HepG2 (cell line): ENCODE data around the gene WTAP. TPM values are rescaled to one million over a fixed set of nuclear protein-coding genes. Genes with fewer than 3 reads are reported as not detected.

ENCODE experiments used
- ATF7-NPFF ChIP-seq: sonication (generic); formaldehyde crosslinking; IDR thresholded peaks from 2 replicates; pipeline ENCODE4 v1.8.1; 2023; ENCODE audit warnings: mild to moderate bottlenecking, low read depth, missing genetic modification reagents, moderate library complexity
- BCL6 ChIP-seq: IDR thresholded peaks from 2 replicates; pipeline ENCODE4 v1.6.1; 2016; ENCODE audit warnings: missing genetic modification reagents, missing compliant biosample characterization
- HDAC2 ChIP-seq: sonication (generic); formaldehyde crosslinking; IDR thresholded peaks from 2 replicates; pipeline ENCODE4 v1.4.0; 2020; ENCODE audit warnings: missing genetic modification reagents
- HIVEP1 ChIP-seq: sonication (generic); formaldehyde crosslinking; IDR thresholded peaks from 2 replicates; pipeline ENCODE4 v1.4.0; 2020; ENCODE audit warnings: mild to moderate bottlenecking, missing genetic modification reagents
- HNRNPK ChIP-seq: fragments of 200-400 bp; formaldehyde crosslinking; IDR thresholded peaks from 2 replicates; pipeline ENCODE4 v1.6.1; 2018; ENCODE audit warnings: low read length, low read depth, moderate library complexity, mild to moderate bottlenecking; ENCODE audit not compliant: poor library complexity, severe bottlenecking
- LCORL ChIP-seq, 2 experiments: fragments of 450-650 bp in 1 of 2; sonication (generic) in 1 of 2; formaldehyde crosslinking in 1 of 2; IDR thresholded peaks; 2 replicates each; pipeline versions ENCODE4 v1.5.0 to v1.6.1; 2017 to 2020; ENCODE audit warnings: antibody characterized with exemption in 1 of 2, missing genetic modification reagents in 1 of 2
- MATR3 ChIP-seq: sonication (generic); formaldehyde crosslinking; IDR thresholded peaks from 2 replicates; pipeline ENCODE4 v1.4.0; 2020; ENCODE audit warnings: missing genetic modification reagents
- RFXAP ChIP-seq: sonication (generic); formaldehyde crosslinking; IDR thresholded peaks from 2 replicates; pipeline ENCODE4 v1.4.0; 2020; ENCODE audit warnings: missing genetic modification reagents, borderline replicate concordance
- SIX1 ChIP-seq: sonication (generic); formaldehyde crosslinking; IDR thresholded peaks from 2 replicates; pipeline ENCODE4 v1.4.0; 2020; ENCODE audit warnings: missing genetic modification reagents, borderline replicate concordance
- TCF12 ChIP-seq, 2 experiments: fragments of 450-650 bp in 1 of 2; sonication (generic) in 1 of 2; formaldehyde crosslinking in 1 of 2; IDR thresholded peaks; 2 replicates each; pipeline versions ENCODE4 v1.6.1 to v1.8.0; 2017 to 2022; ENCODE audit warnings: antibody characterized with exemption in 1 of 2, mild to moderate bottlenecking in 1 of 2, missing genetic modification reagents in 1 of 2, moderate library complexity in 1 of 2
- TCF7L2 ChIP-seq: IDR thresholded peaks from 2 replicates; pipeline ENCODE4 v1.6.1; 2011; ENCODE audit warnings: mild to moderate bottlenecking, low read depth, low read length, moderate library complexity
- ZEB1 ChIP-seq: IDR thresholded peaks from 2 replicates; pipeline ENCODE4 v1.6.1; 2012; ENCODE audit warnings: mild to moderate bottlenecking, low read depth, inconsistent platforms; ENCODE audit not compliant: insufficient replicate concordance
- ZNF121 ChIP-seq: sonication (generic); formaldehyde crosslinking; IDR thresholded peaks from 2 replicates; pipeline ENCODE4 v1.5.0; 2020; ENCODE audit warnings: mild to moderate bottlenecking, missing genetic modification reagents
- ZNF251 ChIP-seq: sonication (generic); formaldehyde crosslinking; IDR thresholded peaks from 2 replicates; pipeline ENCODE4 v1.9.0; 2021; ENCODE audit warnings: mild to moderate bottlenecking, missing genetic modification reagents
- ZNF30 ChIP-seq: sonication (generic); formaldehyde crosslinking; IDR thresholded peaks from 2 replicates; pipeline ENCODE4 v1.5.0; 2020; ENCODE audit warnings: mild to moderate bottlenecking, missing genetic modification reagents
- ZNF431 ChIP-seq: sonication (generic); formaldehyde crosslinking; IDR thresholded peaks from 2 replicates; pipeline ENCODE4 v1.9.0; 2022; ENCODE audit warnings: missing genetic modification reagents, low read depth, mild to moderate bottlenecking, borderline replicate concordance
- ZNF75D ChIP-seq: sonication (generic); formaldehyde crosslinking; IDR thresholded peaks from 2 replicates; pipeline ENCODE4 v1.8.1; 2023; ENCODE audit warnings: missing genetic modification reagents, mild to moderate bottlenecking, borderline replicate concordance
- polyA plus RNA-seq, 8 experiments: library from polyadenylated mRNA; depleted of rRNA in 3 of 8; stranded (reverse) in 7 of 8; unstranded in 1 of 8; fragments of >200 nt; fragmentation: Illumina TruSeq in 4 of 8; extraction: Trizol in 4 of 8; gene quantifications; 2 replicates each; pipeline versions ENCODE4 v1.2.1 to v1.2.3, GENCODE V29; 2011 to 2016; ENCODE audit warnings: low read depth in 4 of 8, missing spikeins in 1 of 8, mixed read lengths in 1 of 8; ENCODE audit not compliant: insufficient read depth in 1 of 8
- total RNA-seq, 5 experiments: library from RNA; depleted of rRNA; stranded (reverse); fragments of >200 nt; fragmentation: Illumina TruSeq; extraction: Trizol; gene quantifications; 2 replicates each; pipeline ENCODE4 v1.2.3, GENCODE V29; 2016; ENCODE audit warnings: low read depth in 1 of 5
- TF ChIP-seq, protein P1 (sequence below): sonication (generic); formaldehyde crosslinking; IDR thresholded peaks from 2 replicates; pipeline ENCODE4 v1.4.0; 2020; ENCODE audit warnings: missing genetic modification reagents, mild to moderate bottlenecking, borderline replicate concordance
- TF ChIP-seq, protein P2 (sequence below): sonication (generic); formaldehyde crosslinking; IDR thresholded peaks from 2 replicates; pipeline ENCODE4 v1.5.1; 2020; ENCODE audit warnings: missing genetic modification reagents, mild to moderate bottlenecking, borderline replicate concordance
- TF ChIP-seq, protein P3 (sequence below): sonication (generic); formaldehyde crosslinking; IDR thresholded peaks from 2 replicates; pipeline ENCODE4 v1.9.0; 2021; ENCODE audit warnings: missing genetic modification reagents, mild to moderate bottlenecking, borderline replicate concordance
- TF ChIP-seq, protein P4 (sequence below): sonication (generic); formaldehyde crosslinking; IDR thresholded peaks from 2 replicates; pipeline ENCODE4; 2020; ENCODE audit warnings: missing genetic modification reagents, mild to moderate bottlenecking, borderline replicate concordance

Gene WTAP
- total and polyA plus RNA-seq, 2 of the 13 experiments (the other 11 are each of a cell fraction or from before 2014, with no cell fraction given): 31.6 to 167 TPM

DNA sequence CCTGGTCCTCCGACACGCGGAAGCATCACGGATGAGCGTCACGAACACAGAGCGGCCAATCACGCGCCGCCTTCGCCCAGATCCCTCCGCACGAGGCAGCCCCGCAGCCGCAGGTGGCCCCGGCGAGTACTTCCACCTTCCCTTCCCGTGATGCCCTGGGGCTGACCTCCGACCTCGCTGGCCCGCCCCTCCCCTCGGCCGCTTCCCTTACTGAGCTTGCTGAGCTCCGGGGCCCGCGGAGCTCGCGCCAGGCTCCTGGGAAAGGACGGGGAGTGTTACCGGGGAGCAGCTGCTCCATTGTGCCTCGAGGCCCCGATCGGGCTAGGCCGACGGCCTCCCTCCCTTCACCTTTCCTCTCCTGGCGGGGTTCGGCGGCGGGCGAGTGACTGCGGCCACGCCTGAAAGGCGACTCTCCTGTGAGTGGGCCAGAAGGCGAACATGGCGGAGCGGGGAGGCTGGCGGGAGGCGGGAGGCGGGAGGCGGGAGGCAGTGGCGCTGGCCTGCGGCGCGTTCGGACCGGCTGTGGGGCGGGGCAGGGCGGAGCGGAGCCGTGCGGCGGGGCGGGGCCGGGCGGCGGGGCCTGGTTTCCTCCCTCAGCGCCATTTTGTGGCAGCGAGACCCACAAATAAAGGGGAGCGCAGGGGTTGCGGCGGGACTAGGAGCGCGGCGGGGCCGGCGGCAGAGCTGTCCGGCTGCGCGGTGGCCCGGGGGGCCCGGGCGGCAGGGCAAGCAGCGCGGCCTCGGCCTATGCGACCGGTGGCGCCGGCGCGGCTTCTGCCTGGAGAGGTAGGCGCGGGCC, at the start of gene WTAP (continued):
- TF ChIP-seq, protein P1, sequence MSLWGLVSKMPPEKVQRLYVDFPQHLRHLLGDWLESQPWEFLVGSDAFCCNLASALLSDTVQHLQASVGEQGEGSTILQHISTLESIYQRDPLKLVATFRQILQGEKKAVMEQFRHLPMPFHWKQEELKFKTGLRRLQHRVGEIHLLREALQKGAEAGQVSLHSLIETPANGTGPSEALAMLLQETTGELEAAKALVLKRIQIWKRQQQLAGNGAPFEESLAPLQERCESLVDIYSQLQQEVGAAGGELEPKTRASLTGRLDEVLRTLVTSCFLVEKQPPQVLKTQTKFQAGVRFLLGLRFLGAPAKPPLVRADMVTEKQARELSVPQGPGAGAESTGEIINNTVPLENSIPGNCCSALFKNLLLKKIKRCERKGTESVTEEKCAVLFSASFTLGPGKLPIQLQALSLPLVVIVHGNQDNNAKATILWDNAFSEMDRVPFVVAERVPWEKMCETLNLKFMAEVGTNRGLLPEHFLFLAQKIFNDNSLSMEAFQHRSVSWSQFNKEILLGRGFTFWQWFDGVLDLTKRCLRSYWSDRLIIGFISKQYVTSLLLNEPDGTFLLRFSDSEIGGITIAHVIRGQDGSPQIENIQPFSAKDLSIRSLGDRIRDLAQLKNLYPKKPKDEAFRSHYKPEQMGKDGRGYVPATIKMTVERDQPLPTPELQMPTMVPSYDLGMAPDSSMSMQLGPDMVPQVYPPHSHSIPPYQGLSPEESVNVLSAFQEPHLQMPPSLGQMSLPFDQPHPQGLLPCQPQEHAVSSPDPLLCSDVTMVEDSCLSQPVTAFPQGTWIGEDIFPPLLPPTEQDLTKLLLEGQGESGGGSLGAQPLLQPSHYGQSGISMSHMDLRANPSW (CRISPR knock-in tag): peak; percentile 97
- TF ChIP-seq ZNF121 (CRISPR knock-in tag) (peak; percentile 90), ZNF431 (CRISPR knock-in tag) (peak; percentile 94), ATF7-NPFF (CRISPR knock-in tag) (peak; percentile 99), TCF12 (IDR thresholded peaks at IDR 0.05) (no peak), TCF12 (CRISPR knock-in tag; IDR thresholded peaks at IDR 0.05) (peak; percentile 94), RFXAP (CRISPR knock-in tag) (peak; percentile 98), HDAC2 (CRISPR knock-in tag) (peak; percentile 99), ZEB1 (peak; percentile 99), SIX1 (CRISPR knock-in tag) (peak; percentile 33; the same call in 1 of the 2 replicates), HIVEP1 (CRISPR knock-in tag) (peak; percentile 96), ZNF251 (0 out of 2 replicates have a peak, but pooled peaks have one; percentile 86), HNRNPK (peak; percentile 93), ZNF30 (no peak; the same call in 1 of the 2 replicates), BCL6 (peak; percentile 85), ZNF75D (CRISPR knock-in tag) (peak; percentile 95; the same call in 1 of the 2 replicates), TCF7L2 (no peak), LCORL (IDR thresholded peaks at IDR 0.05) (no peak), LCORL (CRISPR knock-in tag; IDR thresholded peaks at IDR 0.05) (peak; percentile 94), MATR3 (CRISPR knock-in tag) (no peak)
- TF ChIP-seq, protein P2, sequence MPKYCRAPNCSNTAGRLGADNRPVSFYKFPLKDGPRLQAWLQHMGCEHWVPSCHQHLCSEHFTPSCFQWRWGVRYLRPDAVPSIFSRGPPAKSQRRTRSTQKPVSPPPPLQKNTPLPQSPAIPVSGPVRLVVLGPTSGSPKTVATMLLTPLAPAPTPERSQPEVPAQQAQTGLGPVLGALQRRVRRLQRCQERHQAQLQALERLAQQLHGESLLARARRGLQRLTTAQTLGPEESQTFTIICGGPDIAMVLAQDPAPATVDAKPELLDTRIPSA (CRISPR knock-in tag): no peak; the same call in none of the 2 replicates
- TF ChIP-seq, protein P3, sequence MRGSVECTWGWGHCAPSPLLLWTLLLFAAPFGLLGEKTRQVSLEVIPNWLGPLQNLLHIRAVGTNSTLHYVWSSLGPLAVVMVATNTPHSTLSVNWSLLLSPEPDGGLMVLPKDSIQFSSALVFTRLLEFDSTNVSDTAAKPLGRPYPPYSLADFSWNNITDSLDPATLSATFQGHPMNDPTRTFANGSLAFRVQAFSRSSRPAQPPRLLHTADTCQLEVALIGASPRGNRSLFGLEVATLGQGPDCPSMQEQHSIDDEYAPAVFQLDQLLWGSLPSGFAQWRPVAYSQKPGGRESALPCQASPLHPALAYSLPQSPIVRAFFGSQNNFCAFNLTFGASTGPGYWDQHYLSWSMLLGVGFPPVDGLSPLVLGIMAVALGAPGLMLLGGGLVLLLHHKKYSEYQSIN (CRISPR knock-in tag): no peak
- TF ChIP-seq, protein P4, sequence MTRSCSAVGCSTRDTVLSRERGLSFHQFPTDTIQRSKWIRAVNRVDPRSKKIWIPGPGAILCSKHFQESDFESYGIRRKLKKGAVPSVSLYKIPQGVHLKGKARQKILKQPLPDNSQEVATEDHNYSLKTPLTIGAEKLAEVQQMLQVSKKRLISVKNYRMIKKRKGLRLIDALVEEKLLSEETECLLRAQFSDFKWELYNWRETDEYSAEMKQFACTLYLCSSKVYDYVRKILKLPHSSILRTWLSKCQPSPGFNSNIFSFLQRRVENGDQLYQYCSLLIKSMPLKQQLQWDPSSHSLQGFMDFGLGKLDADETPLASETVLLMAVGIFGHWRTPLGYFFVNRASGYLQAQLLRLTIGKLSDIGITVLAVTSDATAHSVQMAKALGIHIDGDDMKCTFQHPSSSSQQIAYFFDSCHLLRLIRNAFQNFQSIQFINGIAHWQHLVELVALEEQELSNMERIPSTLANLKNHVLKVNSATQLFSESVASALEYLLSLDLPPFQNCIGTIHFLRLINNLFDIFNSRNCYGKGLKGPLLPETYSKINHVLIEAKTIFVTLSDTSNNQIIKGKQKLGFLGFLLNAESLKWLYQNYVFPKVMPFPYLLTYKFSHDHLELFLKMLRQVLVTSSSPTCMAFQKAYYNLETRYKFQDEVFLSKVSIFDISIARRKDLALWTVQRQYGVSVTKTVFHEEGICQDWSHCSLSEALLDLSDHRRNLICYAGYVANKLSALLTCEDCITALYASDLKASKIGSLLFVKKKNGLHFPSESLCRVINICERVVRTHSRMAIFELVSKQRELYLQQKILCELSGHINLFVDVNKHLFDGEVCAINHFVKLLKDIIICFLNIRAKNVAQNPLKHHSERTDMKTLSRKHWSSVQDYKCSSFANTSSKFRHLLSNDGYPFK (CRISPR knock-in tag): peak; percentile 98
